Limb (tissue), 2 donors: Measurements from ENCODE around the gene MRPS11.
"Not testable (repeated sequence)": the region's sequence is repeated elsewhere in the genome, so short reads cannot be mapped to it uniquely, and the experiment has no call there.

Experiments used
- DNase-seq, 2 donors: peaks; one replicate each; pipeline ENCODE4 v3.0.0-alpha.2; 2016; ENCODE audit errors: extremely low spot score in 2 of 2

MRPS11 gene

DNA sequence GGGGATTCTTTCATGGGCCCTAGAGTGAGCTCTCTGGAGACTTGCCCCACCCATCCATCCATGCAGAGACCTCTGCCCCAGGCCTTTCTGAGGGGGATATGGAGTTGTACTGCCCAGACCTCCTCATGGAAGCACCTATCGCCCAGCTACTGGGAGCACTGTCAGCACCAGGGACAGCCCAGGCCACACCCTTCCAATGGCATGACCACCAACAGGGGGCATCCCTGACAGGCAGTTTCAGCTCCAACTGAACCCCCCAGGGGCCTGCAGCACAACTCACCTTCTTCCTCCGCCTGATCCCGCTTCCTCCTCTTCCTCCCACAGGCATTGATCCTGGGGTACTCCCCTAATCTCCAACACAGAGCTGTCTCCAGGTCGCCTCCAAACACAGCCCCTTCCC is 21.8 kb downstream of the MRPS11 start:
- no peak for DNase-seq

DNA sequence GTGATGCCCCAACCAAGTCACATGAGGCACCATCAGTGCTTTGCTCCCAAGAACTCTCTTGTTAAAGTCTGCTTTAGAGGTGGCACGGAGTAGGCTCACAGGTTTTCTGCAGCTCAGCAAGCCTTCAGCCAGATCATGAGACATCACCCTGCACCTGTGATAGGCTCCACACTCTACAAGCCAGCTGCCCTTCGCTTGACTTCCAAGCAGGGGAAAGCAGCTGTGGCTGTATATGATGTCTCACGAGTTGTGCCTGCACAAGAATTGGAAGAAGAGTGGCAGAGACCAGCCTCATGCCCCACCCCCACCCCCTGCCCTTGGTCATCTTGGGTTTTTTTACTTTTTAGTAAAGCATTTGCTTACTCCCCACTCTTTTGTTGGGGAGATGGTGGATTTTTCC is 22.5 kb downstream of the MRPS11 start:
- DNase-seq, result no peak

DNA sequence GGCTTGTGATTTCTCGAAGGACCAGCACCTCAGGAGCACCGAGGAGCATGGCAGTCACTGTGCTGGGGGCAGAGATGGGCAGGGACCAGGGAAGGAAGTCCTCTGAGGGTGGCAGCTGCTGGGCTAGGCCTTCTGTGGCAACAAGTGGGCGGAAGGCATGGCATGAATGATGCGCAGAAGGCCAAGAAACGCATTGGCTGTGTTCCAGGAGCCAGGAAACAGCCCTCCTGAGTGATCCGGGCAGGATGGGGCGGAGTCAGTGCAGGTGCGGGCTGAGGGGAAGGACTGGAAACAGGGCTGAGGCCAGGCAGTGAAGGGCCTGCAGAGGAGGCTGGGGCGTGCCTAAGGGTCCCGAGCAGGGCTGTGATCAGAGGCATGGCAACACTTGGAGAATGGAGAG is 23.6 kb downstream of the MRPS11 start:
- no peak for DNase-seq

DNA sequence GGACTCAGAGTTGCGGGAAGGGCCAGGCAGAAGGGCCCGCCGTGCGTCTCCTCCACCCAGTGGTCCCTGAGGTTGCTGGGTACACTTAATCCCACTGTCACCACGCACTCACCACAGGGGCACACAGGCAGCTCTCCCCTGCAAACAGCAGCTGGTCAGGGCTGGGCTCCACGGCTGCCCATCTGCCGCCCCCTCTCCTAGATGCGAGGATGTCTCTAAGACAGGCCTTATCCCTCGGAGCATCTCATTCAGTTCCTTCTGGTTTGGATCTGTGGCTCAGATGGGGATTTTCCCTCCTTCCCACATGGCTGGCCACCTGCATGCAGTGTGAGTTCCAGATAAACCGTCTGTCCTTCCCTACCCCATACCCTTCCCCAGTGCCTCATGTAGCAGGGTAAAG is 26.3 kb downstream of the MRPS11 start:
- no peak for DNase-seq

DNA sequence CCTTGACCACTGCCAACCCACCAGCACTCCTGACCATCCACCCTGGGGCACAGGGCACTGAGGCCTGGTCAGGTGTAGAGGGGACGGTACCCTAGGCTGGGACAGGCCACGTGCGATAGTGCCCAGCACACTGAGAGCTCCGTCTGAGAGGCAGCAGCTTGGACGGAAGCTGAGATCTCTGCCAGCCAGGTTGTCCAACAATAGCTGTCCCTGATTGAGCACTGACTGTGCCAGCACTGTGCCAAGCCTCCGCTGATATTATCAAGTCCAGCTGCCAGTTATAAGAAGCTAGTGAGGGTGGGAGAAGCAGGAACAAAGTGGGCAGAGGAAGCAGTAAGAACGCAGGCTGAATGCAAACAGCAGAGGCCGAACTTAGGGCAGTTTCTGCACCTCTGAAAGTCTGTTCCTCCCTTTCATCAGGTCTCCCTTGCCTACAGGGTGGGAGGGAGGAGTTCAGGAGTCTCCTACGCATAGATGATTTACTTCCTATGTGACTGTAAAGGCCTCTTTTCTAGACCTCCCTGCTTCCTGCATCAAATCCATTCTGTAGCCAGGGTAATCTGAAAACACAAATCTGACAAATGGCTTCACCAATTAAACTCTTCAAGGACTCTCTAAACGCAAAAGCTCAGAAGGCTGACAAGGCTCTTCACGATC is 29.7 kb downstream of the MRPS11 start:
- DNase-seq, result no peak

DNA sequence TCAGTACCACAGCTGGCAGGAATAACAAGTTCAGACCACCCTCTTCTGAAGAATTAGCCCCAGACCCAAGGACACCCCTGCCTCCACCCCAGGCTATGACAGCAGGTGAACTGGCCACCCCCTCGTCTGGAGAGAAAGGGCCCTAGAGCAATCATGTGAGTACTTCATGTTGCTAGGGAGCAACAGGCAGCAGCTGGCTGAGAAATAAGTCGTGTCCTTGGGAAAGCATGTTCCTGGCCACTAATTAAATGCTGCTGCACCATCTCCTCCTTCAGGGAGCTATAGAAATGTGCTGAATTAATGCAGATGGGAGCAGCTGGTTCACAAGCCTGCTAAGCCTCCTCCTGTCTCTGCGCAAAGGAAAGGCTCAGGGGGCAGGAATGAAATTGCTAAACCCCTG is 31.5 kb downstream of the MRPS11 start:
- DNase-seq, result peak; percentile 24 to 31

DNA sequence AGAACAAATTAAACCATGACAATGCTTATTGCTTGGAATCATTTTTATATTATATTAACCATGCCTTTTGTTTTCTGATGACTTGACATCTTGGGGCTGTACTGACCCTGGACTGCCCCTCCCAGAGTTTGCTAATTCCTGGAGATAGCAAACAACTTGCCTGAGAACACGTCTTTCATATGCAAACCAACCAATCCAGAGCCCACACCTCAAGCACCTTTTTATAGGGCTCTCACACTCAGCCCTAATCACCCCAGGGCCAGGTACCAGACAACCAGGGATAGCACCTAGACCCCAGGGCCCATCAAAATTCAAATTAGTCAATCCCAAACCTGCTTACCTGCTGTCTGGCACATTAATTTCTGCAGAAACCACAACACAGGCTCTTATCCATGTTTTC is 36.9 kb downstream of the MRPS11 start:
- no peak for DNase-seq

DNA sequence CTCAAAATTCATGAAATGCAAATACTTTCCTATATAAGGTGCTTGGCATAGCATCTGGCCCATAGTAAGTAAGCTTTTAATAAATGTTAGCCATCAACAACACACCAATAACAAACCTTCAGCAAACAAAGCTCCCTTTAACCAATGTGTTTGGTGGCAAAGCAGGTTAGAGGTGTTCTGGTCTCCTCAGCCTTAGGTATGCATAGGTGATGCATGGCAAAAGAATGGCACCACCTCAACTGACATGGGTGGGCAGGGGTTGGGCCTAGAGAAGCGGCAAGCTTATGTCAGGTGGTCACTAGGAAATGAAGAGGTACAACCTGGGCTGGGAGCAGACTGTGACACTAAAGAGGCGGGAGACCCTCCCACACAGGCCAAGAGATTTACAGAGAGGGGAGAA is 38.2 kb downstream of the MRPS11 start:
- DNase-seq, result no peak

DNA sequence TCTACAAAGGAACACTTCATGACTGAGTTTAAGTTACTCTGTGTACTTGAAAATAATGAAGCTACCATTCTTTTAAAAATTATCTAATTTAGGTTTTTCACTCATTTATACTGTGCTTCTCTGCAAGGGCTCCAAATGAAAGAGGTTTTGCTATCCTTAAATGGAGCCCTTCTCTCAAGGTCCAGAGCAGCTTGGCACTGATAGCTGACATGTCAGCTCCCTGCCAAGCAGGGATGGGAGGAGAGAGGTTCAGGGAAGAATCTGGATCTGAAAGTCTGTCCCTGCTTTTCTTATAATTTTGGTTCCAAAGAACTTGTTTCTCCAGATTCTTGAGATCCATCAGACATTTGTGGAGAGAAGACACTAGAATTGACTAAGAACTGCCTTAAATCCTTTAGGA is 39.1 kb downstream of the MRPS11 start:
- no peak for DNase-seq

DNA sequence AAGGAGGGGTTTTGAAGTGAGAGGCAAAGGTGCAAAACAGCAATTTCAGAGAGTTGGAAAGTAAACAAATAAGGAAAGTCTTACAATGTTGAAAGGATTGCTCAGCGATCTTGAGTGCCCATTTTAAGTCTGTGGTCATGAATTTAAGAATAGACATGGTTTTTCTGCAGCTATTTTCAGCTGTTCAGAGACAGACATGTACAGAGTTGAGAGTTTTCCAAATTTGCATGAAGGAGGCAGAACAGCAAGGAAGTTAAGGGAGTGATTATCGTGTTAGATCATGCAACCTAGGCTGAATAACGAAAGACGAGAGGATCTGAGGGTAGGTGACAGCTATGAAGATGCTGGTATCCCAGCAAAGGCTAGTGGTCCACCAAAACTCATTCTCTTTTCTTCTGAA is 41.8 kb downstream of the MRPS11 start:
- DNase-seq, result no peak

DNA sequence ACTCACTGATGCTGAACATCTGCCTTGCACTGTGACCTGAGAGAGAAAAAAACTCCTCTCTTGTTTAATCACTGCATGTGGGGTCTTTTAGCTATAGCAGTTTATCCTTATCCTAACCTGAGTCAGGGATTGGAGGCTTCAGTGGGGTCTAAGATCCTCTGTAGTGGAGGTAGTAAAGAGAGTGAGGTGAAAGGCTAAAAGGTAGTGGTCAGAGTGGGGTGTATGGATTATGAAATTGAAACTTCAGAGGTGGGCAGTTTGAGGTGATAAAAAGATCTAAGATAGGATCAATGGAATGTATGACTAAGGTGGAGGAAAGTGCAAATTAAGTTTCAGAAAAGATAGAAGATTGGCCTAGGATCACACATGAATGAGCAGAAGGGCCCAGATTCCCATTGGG is 42.5 kb downstream of the MRPS11 start:
- no peak for DNase-seq

DNA sequence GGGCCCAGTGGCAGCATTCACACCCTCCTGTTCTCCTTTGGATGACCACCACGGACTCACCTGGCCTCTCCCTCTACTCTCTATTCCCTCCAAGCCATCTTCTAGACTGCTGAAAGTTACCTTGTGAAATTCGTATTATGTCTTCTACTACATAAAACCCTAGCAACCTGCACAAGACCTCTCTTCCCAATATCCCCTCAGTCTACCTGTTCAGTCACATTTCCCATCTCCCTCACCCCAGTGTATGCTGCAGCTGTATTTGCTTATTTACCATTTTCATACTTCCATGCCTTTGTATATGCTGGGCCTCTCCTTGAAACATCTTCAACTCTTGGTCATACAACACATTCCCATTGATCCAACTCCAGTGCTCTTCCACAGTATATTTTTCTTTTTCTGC is 43.7 kb downstream of the MRPS11 start:
- no peak for DNase-seq

DNA sequence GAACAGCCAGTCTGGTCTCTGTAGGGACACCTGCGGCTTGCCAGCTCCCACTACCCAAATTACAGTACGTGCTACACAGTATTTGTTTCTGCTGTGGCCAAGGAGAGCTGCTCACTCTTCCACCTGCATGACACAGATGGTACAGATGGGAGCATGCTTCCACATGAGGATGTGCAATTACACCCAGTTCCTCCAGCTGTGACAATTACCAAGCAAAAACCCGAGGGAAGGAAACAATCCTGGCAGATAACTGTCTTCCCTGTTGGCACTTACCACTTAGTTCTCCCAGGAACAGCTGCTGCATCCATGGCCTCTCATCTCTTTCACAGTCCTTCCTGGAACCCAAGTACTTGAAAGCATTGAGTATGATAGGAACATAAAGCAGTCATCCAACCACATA is 44.6 kb downstream of the MRPS11 start:
- no peak for DNase-seq

DNA sequence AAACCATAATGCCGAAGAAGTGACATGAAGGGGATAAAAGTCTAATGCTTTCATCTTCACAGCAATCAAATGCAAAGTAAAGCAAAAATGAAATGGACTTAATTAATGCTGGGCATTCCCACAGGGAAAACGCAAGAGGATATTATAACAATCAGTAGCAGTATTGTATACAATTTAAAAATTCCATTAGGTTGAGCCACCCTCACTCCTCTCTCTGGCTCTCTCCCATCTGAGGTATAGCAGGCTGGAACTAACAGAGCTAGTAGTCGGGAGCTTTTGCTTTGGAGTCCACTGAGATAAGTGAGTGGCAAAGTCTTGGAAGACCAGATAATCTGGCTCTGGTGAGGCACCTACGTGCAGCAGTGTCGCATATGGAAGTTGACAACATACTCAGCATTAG is 45.1 kb downstream of the MRPS11 start:
- no peak for DNase-seq

DNA sequence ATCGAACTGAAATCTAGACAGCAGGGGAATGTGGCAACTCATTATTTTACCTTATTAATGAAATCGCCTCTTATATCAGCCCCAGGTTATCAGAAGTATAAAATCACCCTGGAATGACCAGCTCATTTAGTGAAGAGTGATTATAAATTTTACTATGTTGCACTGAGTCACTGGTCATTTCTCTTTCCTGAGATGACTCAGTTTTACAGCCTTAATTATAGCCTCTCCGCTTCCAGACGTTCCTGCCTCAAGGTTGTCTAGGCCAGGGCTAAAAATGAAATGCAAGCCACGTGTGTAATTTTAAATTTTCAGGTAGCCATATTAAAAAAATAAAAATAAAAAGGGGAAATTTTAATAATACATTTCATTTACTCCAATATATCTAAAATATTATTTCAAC is 45.7 kb downstream of the MRPS11 start:
- no peak for DNase-seq

DNA sequence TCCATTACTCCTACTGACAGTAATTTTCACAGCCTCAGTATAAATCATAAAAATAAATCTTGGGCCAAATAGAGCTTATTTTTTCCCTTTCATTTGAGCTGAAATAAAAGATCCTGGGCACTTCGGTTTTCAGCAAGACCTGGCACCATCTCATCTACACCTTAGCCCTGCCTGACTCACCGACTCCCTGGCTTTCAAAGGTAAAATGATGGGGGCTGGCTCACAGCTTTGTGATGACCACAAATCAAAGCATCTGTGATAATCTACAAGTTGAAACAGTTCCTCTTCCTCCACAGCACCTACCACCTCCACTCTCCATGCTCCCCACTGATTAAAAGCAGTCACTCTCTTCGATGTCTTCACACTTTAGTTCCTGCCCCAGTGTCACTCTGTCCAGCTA is 51.4 kb downstream of the MRPS11 start:
- no peak for DNase-seq

DNA sequence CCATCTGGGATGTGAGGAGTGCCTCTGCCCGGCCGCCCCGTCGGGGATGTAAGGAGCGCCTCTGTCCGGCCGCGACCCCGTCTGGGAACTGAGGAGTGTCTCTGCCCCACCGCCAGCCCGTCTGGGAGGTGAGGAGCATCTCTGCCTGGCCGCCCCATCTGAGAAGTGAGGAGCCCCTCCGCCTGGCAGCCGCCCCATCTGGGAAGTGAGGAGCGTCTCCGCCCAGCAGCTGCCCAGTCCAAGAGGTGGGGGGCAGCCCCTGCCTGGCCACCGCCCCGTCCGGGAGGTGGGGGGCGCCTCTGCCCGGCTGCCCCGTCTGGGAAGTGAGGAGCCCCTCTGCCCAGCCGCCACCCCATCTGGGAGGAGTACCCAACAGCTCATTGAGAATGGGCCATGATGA is 56.6 kb downstream of the MRPS11 start:
- DNase-seq, result not testable (repeated sequence)

DNA sequence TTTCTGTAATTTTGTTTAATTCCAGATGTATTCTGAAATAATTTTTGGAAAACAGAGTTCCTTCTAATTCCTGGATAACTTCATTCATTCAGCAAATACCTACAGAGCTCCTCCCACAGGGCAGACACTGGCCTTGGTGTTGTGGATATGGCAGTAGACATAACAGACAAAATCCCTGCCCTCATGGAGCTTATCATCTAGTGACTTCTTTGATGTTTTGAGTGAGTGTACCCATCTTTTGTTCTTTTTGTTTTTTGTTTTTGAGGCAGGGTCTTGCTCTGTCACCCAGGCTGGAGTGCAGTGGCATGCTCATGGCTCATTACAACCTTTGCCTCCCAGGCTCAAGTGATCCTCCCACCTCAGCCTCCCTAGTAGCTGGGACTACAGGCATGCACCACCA is 57.9 kb downstream of the MRPS11 start:
- DNase-seq, result no peak

DNA sequence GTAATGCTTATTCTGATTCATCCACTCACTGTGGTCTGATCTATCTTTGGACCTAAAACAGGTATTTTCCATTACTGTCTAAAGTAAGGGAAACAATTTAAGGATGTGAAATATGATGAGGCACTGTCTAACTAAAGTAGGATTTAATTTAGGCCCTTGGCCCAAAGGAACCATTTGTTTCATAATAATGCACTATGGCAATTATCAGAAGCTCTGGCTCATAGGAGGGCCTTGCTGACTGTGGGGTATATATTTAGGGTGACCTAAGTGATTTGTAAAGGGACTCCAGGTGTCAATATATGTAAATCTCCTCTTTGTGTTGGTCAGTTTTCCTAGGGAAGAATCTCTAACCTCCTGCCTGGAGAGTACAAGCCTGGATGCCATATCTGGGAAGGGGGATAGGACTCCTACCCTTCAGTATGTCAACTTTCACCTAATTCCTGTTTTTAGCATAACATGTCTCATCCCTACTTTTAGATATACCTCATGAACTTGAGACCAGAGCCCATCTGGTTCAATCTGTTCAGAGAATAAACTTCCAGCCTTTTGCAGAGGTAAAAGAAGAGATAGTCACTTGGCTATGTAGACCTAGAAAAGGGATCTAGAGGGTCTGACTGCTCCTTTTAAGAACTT is 58.9 kb downstream of the MRPS11 start:
- no peak for DNase-seq

DNA sequence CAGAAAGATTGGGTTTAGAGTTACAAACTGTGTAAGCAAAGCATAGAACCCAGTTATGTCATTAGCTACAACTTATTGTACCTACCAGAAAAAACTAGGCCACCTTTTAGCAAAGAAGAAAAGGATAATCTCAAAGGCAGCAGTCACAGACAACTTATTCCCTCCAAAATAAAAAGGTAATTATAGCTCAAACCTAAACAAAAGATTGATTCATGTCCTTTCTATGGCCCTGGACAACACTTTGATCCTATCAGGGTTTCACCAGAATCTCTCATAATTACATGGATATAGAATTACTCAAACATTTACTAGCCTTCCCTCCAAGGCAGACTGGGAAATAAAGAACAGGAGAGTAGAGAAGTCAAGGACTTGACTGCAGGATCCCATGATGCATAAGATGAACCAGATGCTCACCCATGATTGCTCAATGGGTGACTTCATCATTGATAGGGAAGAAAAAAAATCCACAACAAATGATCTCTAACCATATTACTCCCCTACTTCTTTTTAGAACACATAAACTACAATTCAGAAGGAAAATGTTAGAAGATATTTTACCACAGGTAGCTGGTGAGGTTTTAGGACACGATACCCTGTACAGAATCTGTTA is 61.6 kb downstream of the MRPS11 start:
- no peak for DNase-seq
